Hematopoietic multipotent progenitor cell (in vitro differentiated cells): ENCODE measurements around the gene MEX3C. TPM values are rescaled to one million over a fixed set of nuclear protein-coding genes. Genes with fewer than 3 reads are reported as not detected.

Experiments
- DNase-seq, 3 donors: peaks; one replicate each; pipeline ENCODE4 v3.0.0-alpha.2; 2011 to 2015; ENCODE audit warnings: low read depth in 2 of 3, low spot score in 2 of 3
- total RNA-seq: library from RNA; depleted of rRNA; stranded (reverse); fragments of >200 nt; gene quantifications from one replicate; pipeline ENCODE4 v1.2.3, GENCODE V29; 2012

MEX3C gene
- total RNA-seq: 41.7 TPM

DNA sequence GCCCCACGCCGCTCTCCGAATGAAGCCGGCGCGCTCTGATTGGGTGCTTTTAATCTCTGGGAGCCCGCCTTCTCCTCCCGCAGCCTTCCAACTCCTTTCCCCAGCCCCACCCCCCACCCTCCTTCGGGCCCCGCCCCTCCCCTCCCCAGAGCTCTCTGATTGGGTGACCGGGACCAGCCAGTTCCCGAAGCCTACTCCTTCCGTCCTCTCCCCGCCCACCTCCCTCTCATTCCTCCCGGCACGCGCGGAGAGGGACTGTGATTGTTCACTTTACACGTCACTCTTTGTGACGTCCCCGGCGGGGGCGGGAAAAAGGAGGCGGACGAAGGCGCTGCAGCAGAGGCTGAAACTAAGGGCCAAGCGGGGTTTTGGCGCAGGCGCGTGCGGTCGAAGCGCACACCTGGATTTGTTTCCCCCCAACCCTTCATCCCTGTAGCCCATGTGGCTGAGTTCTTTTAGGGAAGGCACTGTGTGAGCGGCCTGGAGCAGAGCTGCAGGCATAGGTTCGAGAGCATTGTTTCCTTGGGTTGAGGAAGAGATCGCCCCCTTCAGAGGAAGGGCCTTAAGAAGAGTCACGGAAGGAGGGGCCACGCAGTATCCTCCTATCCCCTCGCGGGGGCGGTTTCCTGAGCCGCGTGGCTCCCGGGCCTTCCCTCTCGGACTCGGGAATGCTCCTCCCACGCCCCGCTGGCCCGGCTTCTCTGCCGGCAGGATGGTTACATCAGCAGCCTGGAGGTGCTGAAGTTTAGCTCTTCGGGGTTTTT lies at the start of gene MEX3C:
TSS of gene MEX3C (minus strand) at position 21 of the 764 bp plus-strand sequence. CDS start 361 bp downstream, outside the sequence.
- DNase-seq: peak; percentile 98 to 100 (median 99)

DNA sequence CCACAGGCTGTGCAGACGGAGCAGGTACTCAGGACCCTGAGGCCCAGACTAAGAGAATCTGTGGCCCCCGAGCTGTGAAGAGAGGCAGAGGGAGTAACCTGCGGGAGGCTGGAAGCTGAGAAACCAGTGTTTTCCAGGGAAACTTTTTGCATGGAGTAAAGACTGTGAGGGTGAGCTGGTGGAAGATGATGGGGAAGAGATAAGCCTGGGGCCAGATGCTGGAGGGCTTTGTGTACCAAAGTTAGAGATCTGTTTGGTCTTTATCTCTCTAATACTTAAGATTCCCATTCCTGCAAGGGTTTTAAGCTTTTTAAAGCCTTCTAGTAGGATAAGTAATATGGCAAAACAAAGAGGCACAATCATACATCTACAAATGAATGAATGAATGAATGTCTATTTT lies 43.7 kb upstream of the MEX3C start:
- no peak for DNase-seq

DNA sequence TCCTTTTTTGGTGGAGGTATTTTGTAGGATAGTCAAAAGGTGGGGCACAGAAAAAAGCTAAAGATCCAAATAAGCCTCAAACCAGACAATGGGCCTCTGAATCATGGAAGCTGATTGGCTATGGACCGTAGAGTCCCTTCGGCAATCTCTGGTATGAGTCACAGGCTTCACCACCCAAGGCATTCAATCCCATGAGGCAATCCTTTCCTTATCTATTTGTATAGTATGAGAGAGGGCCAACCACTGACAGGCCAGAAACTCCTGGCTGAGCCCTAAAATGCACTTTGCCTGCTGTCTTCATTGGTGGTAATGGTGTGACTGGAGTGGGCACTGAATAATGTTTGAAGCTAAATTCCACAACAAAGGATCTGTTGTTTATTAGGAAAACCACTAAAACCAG lies 38.7 kb upstream of the MEX3C start:
- DNase-seq: no peak

DNA sequence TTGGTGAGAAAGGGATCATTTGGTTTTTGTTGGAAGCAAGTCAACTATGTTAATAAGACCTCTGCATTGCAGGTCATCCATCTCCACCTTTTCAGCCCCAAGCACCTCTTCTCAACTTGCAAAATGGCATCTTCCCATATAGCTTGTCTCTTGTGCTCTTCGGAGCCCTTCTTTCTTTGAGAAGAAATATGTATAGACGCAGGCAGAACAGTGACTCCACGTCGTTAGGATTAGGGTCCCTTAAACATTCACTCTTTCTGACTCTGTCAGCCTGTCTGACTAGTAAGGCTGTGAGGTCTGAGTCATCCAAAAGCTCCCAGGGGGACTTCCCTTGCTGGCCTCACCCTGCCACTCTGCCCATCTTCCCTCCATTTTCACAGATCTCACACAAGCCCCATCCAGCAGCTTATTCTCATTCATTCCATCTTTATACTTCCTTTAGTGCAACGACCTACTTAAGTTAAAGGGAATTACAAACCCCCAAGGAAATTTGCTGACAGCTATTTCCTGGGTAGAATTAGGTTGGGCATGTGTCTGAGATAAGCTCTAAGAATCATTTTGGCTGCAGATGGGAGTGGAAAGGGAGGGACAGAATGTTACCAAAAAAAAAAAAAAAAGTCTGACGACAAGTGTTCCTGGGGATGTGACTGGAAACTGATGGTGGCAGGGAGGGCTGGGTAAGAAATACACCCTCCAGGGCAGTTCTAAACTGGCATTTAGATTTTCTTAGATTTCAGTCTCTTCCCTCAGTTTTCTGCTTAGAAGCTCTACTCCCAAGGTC lies 37.7 kb upstream of the MEX3C start:
- DNase-seq: peak in 2 of 3 donors; percentile 33 to 39

DNA sequence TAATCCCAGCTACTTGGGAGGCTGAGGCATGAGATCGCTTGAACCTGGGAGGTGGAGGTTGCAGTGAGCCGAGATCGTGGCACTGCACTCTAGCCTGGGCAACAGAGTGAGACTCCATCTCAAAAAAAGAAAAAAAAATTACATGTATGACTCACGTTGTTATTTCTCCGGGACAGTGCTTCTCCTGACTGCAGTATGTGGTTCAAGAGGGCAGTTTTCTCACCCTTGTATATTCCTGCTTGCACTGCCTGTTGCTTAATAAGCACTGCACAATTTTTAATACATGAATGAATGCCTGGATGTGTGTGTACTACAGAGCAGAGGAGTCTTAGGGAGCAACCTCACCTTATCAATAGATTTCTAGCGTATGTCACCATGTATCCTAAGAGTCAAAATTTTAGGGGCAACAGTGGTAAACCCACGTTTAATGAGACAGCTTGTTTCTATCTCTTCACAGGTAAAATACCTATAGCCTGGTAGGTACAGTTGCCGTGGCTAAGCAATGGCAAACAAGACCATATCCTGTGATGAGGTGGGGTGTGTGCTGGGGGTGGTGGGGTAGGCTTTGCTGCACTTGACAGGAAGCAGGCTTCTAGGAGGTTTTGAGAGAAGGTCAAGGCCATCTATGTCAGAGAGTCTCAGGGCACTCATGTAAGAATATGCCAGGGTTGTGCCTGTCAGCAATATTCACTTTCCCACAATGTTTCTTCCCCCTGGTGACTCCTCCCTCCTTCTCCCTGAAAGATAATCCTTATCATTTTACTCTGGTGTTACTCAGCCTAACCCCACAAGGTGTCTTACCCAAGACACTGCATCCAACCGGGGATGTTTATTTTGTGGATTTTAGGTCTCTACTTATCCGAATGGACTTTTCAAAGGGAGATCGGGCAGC lies 36.9 kb upstream of the MEX3C start:
- DNase-seq: no peak

DNA sequence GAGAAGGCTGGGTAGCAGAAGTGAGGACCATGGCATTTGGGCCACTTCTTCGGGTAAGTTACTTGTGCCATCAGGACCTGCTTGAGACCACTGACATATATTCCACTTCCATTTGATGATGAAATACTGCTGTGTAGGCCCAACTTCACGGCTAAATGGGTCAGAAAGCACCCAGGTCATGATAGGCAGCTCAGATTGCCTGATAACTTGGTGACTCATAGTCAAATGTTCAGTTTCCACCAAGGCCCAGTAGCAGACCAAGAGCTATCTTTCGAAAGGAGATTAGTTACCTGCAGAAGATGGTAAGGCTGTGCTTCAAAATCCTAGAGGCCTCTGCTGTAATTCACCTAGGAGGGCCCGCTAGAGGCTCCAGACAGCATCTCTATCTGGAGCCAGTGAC lies 31.8 kb upstream of the MEX3C start:
- no peak for DNase-seq

DNA sequence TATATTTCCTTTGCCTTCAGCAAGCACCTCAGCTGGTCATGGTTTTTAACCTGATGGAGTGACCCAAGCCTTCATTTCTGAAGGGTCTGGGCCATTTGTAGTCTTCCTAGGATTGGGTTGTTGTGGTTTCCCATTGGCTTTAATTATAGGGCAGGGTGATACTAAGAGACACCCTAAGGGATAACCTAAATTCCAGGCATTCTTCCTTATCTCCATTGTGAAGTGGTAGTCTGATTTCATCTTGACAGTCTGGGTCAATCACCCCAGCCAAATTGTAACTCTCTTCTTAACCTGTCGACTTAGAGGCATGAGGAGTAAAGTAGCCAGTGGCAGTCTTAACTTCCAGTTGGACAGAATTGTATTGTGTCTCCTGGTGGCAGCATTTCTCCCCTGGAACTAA lies 30.2 kb upstream of the MEX3C start:
- no peak for DNase-seq

DNA sequence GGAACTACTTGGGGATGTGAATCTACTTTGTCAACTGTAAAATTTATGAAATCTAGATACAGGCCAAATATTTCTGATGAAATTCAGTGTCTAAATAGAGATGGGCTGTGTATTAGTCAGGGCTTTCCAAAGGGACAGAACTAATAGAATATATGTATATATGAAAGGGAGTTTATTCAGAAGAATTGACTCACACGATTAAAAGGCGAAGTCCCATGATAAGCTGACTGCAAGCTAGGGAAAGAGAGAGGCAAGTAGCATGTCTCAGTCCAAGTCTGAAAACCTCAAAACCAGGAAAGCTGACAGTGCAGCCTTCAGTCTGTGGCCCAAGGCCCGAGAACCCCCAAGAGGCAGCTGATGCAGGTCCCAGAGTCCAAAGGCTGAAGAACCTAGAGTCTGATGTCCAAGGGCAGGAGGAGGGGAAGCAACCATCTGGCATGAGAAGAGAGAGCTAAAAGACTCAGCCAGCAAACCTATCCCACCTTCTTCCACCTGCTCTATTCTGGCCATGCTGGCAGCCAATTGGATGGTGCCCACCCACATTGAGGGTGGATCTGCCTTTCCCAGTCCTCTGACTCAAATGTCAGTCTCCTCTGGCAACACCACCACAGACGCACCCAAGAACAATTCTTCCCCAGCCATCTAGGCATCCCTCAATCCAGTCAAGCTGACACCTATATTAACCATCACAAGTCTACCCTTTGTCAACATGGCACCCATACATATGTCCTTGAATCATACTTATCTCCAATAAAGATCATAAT lies 29.3 kb upstream of the MEX3C start:
- no peak for DNase-seq

DNA sequence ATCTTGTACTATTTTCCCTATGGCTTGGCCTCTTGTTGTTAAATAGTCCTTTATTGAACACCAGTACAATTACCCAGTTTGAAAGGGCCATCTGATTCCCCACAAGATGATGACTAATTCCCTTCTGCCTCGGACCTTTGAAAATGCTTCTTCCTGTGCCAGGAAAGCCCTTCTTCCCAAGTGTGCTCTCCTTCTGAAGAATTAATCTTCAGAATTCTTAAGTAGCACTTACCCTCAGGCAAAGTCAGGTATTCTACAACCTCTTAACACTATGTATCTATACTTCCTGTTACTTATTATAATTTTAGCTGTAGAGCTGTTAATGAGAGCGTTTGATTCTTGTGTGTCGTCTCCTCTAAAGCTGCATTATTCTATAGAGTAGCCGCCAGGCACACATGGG lies 28.6 kb upstream of the MEX3C start:
- DNase-seq: no peak

DNA sequence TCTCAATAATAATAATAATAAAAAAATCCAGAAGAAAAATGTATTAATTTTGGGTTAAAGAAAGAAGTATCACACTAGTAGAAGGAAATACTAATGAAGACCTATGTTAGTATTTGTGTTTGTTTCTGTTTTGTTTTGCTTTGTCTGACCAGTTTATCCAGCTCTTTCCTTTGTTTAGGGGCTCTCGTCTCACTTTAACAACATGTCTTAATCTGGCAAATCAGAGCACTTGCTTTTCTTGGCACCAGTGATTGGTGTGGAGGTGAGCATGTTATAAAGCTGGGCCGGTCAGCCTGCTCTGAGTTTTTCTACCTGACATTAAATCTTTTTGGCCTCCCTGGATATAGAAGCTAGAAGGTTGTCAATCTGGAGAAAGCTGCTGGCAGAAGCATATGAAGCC lies 15.1 kb upstream of the MEX3C start:
- no peak for DNase-seq

DNA sequence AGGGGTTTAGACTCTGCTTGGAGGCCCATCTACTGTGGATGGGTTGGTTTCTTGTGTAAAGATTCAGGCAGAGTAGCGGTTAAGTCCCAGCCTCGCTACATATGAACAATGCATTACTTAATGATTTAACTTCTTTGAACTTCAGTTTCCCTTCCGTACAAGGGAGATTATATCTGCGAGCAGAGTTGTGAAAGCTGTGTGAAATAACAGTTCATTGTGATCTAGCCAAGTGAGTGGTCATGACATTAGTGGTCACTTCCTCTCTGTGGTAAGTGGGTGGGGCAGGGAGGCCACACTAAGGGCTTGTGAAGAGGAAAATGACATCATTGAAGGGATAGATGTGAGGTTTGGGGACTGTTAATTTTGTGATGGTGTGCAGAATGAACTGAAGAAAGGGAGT lies 14.1 kb upstream of the MEX3C start:
- DNase-seq: peak in 2 of 3 donors; percentile 62 to 93

DNA sequence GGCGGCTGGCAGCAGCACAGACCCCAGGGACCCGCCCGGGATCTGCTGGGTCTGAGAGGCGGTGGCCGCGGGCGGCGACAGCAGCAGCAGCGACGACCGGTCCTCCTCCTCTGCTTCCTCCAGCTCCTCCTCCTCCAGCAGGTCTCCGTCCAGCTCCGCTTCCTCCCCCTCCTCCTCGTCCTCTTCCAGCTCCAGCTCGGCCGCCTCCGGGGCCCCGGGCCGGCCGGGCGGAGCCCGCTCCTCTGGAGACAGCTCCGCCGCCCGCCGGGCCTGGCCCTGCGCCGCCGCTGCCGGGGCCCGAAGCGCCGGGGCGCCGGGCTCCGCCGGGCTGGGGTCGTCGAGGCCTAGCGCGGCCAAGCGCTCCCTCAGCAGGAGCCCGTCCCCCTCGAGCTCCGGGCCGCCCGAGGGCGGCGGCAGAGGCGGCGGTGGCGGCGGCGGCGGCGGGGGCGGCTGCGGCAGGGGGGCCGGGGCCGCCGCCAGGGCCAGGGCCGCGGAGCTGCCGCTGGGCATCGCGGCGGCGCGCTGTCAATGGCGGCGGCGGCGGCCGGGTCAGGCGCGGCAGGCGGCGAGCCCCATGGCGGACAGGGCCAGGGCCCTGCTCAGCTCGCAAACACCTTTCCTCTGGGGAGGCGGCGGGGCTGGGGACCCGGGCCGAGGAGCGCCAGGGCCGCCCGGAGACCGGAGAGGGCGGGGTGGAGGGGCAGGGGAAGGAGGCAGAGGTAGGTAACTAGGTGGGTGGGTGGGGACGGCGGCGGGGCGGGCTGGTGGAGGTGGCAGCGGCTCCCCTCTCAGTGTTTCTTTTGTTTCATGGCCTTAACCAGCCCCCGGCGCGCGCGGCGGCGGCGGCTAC lies 445 bp downstream of the MEX3C start:
- peak in 2 of 3 donors; percentile 39 to 47 for DNase-seq

DNA sequence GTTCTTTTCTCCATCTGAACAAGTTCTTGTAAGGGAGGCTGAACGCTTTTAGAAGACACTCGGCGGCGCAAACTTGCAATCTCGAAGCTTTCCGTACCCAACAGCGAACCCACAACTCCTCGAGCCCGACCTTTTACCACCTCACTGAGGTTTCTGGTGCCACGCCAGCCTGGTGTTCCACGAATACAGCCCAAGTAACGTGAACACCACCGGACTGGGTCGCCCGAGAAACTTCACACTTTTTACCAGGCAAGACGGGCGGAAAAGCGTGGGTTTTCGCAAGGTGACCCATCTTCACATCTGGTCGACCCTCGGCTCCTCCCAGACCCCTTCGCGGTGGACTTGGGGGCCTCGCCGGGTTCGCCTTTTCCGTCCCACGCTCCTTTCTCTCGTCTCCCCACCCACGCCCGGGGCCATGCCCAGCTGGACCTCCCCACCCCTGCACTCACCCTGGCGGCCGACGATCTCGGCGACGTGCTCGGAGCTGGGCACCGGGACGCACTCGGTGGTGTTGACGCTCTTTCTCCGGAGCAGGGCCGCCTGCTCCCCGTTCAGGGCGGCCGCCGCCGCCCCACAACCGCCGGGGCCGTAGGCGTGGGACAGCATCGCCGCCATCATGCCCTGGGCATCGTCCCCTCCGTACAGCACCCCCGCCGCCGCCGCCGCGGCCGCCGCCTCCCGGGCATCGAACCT lies 1.2 kb downstream of the MEX3C start:
- peak in 2 of 3 donors; percentile 17 to 19 for DNase-seq

DNA sequence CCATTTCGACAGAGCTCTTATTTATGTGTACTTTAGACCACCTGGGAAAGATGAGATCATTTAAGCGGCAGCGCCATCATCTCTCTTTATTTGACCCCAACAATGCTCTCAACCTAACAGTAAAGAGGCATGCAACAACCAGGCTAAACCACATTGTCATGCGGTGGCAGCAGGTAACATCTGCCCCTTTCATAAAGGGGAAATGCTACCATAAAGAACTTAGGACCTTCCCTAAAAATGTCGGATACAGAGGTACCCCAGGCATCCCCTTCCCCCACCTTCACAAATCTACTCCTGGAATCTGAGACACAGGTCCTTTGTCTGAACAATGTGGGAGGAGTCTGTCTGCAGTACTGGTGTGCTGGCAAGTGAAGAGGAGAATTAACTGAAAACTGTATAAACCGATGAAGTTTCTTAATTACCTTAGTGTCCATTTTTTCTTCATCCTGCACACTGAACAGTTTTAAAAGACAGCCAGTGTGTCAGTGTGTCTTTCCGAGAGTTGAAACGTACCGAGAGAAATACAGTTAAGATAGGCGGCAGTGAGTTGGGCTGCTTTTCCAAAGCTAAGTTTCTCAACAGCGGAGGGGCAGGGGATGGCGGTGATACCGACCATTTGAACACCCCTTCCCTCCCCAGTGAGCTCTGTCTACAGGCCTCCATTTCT lies 1.9 kb downstream of the MEX3C start:
- peak in 2 of 3 donors; percentile 62 to 74 for DNase-seq

DNA sequence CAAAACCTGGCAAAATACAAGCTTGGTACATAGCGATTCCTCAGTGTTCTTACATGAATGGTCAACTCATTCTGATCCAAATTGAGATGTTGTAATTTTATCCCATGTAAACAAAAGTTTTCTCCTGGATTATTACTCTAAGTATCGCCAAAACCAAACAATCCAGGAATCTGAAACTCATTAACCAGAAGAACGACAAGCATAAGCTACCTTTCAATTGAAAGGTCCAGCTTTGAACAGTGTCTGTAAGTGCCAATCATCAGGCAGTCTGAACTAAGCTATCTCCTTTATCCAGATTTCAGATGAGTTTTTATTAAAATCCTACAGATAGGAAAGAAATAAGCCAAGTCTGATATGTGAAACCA lies 2.4 kb downstream of the MEX3C start:
- DNase-seq: no peak

DNA sequence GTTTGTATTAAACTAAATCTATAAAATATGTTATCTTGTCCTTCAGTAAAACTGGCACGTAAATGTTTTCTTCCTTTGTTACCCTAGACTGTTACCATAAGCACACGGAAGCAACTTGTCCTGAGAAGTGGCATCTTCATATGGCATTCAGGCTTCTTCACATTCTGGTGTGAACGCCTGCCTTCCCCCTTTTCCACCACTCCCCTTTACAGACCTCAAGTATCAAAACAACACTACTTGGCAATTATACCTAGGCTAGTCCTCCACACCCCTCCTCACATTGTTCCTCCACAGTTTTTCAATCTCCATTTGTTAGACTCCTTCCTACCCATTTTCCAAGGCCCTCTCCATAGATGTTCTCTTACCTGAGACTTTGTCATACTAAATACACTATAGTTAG lies 2.9 kb downstream of the MEX3C start:
- DNase-seq: no peak

DNA sequence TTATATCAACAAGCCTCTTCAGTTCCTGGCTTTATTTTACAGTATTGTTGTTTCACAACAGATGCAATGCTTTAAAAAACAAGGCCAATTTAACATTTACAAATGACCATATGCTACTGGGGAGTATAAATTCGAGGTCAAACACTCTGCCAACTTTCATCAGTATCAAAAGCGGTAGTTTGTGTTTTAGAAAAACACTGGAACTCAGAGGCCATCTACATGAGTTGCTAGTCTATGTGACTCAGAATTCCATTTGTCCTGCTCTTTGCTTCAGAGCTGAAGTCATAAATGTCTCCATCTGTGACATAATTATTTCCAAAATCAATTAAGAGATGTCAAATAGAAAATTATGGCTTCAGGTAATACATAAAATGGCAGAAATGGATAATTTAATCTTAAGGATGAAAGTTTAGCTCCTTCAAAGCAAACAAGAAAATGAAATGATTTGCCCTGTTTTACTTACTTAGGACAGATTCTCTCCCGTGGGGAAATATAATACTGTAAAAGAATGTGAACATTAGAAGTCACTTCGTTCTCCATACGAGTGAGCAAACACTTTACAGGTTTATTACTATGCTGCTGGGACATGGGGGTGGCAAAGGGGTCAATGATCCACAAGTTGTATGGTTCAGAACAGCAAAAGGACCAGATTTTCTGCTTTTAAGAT lies 3.7 kb downstream of the MEX3C start:
- DNase-seq: no peak

DNA sequence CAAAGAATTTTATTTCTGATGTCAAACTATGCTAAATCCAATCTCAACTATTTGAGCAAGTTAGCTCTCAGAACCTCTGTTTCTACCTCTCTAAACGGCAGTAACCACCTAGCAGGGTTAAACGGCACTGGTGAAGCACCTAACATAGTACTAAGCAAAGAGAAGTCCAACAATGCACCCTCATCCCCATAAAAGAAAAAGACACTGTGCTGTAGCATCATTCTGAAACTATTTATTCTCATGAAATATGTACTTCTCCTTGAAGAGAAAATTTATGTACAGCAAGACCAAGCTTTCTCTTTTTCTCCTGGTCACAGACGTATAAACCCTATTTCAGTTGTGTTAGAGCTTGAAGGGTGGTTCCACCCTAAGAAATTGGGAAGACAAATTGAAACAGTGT lies 4.8 kb downstream of the MEX3C start:
- DNase-seq: no peak
